ENCODE measurements around the gene SLC22A12.

The SLC22A12 gene

GRCh38 chr11:64568584-64569140 is 22.4 kb upstream of the SLC22A12 start:
- FAIRE-seq (no peak), DNase-seq (ENCODE audit: insufficient read length, low spot score) (no peak)
- no peak for TF ChIP-seq CTCF (IDR thresholded peaks at IDR 0.05; ENCODE audit: insufficient read depth, missing control alignments)

- no peak for DNase-seq (ENCODE audit: insufficient read length, low spot score)
- no peak for TF ChIP-seq CTCF (IDR thresholded peaks at IDR 0.05; ENCODE audit: insufficient read depth, missing control alignments)
- FAIRE-seq = no peak
These were observed 21.6 kb upstream of the SLC22A12 start for GRCh38 chr11:64569300-64569970.

GRCh38 chr11:64570341-64570740 is 20.7 kb upstream of the SLC22A12 start:
- DNase-seq (ENCODE audit: insufficient read length, low spot score) = no peak
- TF ChIP-seq CTCF (IDR thresholded peaks at IDR 0.05; ENCODE audit: insufficient read depth, missing control alignments) = no peak
- FAIRE-seq = no peak

DNA sequence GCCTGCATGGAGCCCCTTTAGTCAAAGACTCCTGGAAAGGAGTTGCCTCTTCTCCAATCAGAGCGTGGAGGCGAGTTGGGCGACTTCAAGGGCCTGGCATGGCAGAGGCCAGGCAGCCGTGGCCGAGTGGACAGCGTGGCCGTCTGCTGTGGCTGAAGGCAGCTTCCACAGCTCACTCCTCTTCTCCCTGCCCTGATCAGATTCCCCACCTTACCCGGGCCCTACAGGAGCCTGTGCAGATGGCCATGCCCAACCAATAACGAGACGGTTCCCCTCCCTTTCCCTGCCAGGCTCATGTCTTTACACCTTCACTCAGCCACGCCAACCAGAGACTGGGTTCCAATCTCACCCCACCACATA is 20.0 kb upstream of the SLC22A12 start:
- FAIRE-seq (no peak), DNase-seq (ENCODE audit: insufficient read length, low spot score) (no peak)
- no peak for TF ChIP-seq CTCF (IDR thresholded peaks at IDR 0.05; ENCODE audit: insufficient read depth, missing control alignments)

DNA sequence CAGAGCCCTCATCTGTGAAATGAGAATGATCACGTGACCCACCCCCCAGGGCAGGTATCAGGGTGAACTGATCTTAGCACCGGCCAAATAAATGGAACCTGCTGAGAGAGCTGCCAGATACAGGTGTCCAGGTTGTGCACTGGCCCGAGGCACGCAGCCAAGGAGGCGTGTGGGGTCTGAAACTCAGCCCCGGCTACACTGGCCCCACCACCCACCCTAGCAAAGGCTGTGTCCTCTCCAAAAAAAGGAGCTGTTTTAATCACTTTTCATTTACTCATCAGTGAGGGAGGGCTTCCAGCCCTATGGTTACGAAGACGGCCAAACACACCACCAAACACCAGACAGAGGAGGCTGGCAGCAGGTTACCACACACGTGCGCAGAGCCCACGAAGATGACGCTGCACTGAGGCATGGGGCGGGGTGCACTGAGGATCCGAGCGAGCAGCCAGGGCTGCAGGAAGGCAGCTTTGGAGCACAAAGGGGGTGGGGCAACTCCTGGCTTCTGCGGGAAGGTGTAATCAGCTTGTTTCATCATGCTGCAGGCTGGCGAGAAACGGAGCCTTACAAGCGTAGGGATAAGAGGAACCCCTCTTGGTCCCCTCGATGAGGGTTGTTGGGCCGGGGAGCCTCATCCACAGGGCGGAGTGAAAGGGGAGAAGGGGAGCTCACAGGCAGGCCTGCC is 19.5 kb upstream of the SLC22A12 start:
- TF ChIP-seq CTCF (IDR thresholded peaks at IDR 0.05; ENCODE audit: insufficient read depth, missing control alignments) = no peak
- DNase-seq (ENCODE audit: insufficient read length, low spot score) (no peak), FAIRE-seq (no peak)

GRCh38 chr11:64572143-64572542 is 18.9 kb upstream of the SLC22A12 start:
- FAIRE-seq (no peak), DNase-seq (ENCODE audit: insufficient read length, low spot score) (no peak)
- no peak for TF ChIP-seq CTCF (IDR thresholded peaks at IDR 0.05; ENCODE audit: insufficient read depth, missing control alignments)

- FAIRE-seq (no peak), DNase-seq (ENCODE audit: insufficient read length, low spot score) (no peak)
- TF ChIP-seq CTCF (IDR thresholded peaks at IDR 0.05; ENCODE audit: insufficient read depth, missing control alignments) = no peak
These were observed 13.8 kb upstream of the SLC22A12 start for GRCh38 chr11:64577202-64577601.
